GM19372 (cell line): Measurements from ENCODE around the gene SEC14L5.

Source experiments
- ATAC-seq: cut with Tn5 transposase; IDR thresholded peaks from one replicate; pipeline ENCODE4 v1.9.1; 2021; ENCODE audit warnings: mild to moderate bottlenecking, low read depth, moderate library complexity; ENCODE audit not compliant: unreplicated experiment

Gene SEC14L5

GRCh38 chr16:5062790-5063765, 104.9 kb downstream of the SEC14L5 start:
- ATAC-seq = no peak

- ATAC-seq = no peak
Measured at GRCh38 chr16:5064915-5065314, 106.8 kb downstream of the SEC14L5 start.

DNA sequence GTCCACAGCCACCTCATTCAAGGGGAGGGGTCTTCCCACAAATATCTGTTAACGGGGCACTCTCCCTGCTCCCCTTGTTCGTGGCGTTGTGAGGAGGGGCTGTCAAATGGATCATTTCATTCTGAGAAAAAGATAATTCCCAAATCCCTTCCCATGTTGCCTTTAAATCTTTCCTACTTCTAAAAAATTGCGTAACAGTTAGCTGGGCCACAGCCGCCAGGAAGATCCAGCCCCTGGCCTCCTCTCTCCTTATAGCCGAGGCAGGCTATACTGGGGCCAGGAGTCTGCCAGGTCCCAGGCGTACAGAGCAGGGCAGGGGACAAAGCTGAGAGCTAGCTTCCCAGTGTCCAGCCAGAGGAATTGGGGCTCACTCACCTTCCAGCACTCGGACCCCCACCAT, 107.2 kb downstream of the SEC14L5 start:
- no peak for ATAC-seq

GRCh38 chr16:5065813-5066212, 107.7 kb downstream of the SEC14L5 start, which contains the start of gene C16orf89:
Gene C16orf89, minus strand, starts transcription at chr16:5065956. Its CDS starts 48 bp downstream, at chr16:5065908.
- ATAC-seq = no peak

- ATAC-seq = no peak
Measured at GRCh38 chr16:5066511-5066910, 108.4 kb downstream of the SEC14L5 start.
